ENCODE measurements around the gene MAST4.

DNA sequence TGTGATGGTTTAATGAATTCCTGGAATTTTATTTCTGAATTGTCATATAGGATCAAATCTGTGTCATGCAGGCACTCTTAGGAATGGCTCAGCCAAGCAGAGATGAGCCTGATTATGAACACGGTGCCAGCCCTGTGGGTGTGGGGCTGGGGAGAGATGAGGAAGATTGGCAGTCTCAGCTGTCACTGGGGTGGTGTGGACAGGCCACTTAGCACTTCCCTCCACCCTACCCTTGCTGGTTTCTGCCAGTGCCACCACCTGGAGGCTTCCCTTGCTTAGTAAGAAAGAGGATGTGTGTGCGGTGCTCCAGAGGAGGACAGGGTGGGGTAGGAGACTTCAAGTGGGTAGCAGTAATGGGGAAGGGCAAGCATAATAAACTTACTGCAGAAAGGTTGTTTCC is 373.8 kb downstream of the MAST4 start:
- TF ChIP-seq, protein P1, sequence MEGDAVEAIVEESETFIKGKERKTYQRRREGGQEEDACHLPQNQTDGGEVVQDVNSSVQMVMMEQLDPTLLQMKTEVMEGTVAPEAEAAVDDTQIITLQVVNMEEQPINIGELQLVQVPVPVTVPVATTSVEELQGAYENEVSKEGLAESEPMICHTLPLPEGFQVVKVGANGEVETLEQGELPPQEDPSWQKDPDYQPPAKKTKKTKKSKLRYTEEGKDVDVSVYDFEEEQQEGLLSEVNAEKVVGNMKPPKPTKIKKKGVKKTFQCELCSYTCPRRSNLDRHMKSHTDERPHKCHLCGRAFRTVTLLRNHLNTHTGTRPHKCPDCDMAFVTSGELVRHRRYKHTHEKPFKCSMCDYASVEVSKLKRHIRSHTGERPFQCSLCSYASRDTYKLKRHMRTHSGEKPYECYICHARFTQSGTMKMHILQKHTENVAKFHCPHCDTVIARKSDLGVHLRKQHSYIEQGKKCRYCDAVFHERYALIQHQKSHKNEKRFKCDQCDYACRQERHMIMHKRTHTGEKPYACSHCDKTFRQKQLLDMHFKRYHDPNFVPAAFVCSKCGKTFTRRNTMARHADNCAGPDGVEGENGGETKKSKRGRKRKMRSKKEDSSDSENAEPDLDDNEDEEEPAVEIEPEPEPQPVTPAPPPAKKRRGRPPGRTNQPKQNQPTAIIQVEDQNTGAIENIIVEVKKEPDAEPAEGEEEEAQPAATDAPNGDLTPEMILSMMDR (IDR thresholded peaks at IDR 0.05) = no peak
- no peak for TF ChIP-seq EZH2 (IDR thresholded peaks at IDR 0.05; ENCODE audit: borderline replicate concordance, insufficient read depth, low read depth, low read length, poor library complexity, severe bottlenecking)

Measured in B cell (primary cell).